Transverse colon (tissue), 4 donors: ENCODE results near the gene GRAMD2B. TPM values are rescaled to one million over a fixed set of nuclear protein-coding genes. Genes with fewer than 3 reads are reported as not detected.
"Not testable (repeated sequence)": the region's sequence is repeated elsewhere in the genome, so short reads cannot be mapped to it uniquely, and the experiment has no call there.

Source experiments
- DNase-seq: peaks from one replicate; pipeline ENCODE4 v3.0.0-alpha.2; 2019
- H3K27ac ChIP-seq, 4 donors: fragments of 200-600 bp; sonication (generic); 2 replicates each; pipeline ENCODE4 v1.5.1; 2016 to 2018; ENCODE audit warnings: inconsistent platforms in 4 of 4
- H3K27me3 ChIP-seq: fragments of 200-600 bp; sonication (generic); 2 replicates; pipeline ENCODE4 v1.5.1; 2017; ENCODE audit warnings: inconsistent platforms
- H3K36me3 ChIP-seq, 4 donors: fragments of 200-600 bp; sonication (generic); 2 replicates each; pipeline ENCODE4 v1.5.1; 2017 to 2019; ENCODE audit warnings: inconsistent platforms in 4 of 4
- H3K4me1 ChIP-seq, 4 donors: fragments of 200-600 bp; sonication (generic); 2 replicates each; pipeline ENCODE4 v1.5.1; 2017 to 2020; ENCODE audit warnings: inconsistent platforms in 4 of 4
- H3K4me3 ChIP-seq, 4 donors: fragments of 200-600 bp; sonication (generic); 1 replicate in 1 of 4; 2 replicates in 3 of 4; pipeline versions ENCODE4 v1.5.1 to v1.6.1; 2017 to 2019; ENCODE audit warnings: inconsistent platforms in 4 of 4
- H3K9me3 ChIP-seq, 2 donors: fragments of 200-600 bp; sonication (generic); 2 replicates each; pipeline ENCODE4 v1.5.1; 2017 to 2019; ENCODE audit warnings: inconsistent platforms in 2 of 2
- EP300 ChIP-seq: sonication (generic); formaldehyde crosslinking; IDR thresholded peaks from one replicate; pipeline ENCODE4 v1.6.1; 2017; ENCODE audit warnings: antibody characterized with exemption, low read depth
- POLR2A ChIP-seq: fragments of 450-650 bp; IDR thresholded peaks from one replicate; pipeline ENCODE4 v1.6.1; 2016; ENCODE audit warnings: antibody characterized with exemption, mild to moderate bottlenecking, moderate library complexity
- POLR2AphosphoS5 ChIP-seq, 3 donors: sonication (generic); formaldehyde crosslinking; IDR thresholded peaks; one replicate each; pipeline ENCODE4 v1.6.1; 2016; ENCODE audit warnings: antibody characterized with exemption in 3 of 3
- WGBS, 2 donors: methylation state at CpG; one replicate each; pipeline ENCODE4 v1.1.5; 2018; ENCODE audit warnings: low coverage in 1 of 2; 5-methylcytosine and 5-hydroxymethylcytosine counted together
- in situ Hi-C, 4 donors: fragments of 200-750 bp; cut with MboI; loops; one replicate each; pipeline versions ENCODE4 v1.15.0 to v1.15.1; 2017; ENCODE audit warnings: low sequenced_read_pairs in 3 of 4, low pct_ligation_motif_present in 1 of 4, low pct_unique_long_range_greater_than_20kb in 1 of 4
- intact Hi-C: fragments of 100-400 bp; cut with DNase I; formaldehyde crosslinking; loops from one replicate; pipeline ENCODE4 v1.15.1; 2023; ENCODE audit warnings: low total_unique reads
- total RNA-seq, 4 donors: library from RNA; depleted of rRNA; stranded (reverse); fragments of >200 nt; gene quantifications; one replicate each; pipeline ENCODE4 v1.1.0, GENCODE V29; 2016
- TF ChIP-seq, protein P1 (sequence below), 5 experiments: fragments of 200-600 bp in 3 of 5; fragments of 450-650 bp in 2 of 5; sonication (generic) in 3 of 5; IDR thresholded peaks; 1 replicate in 2 of 5; 2 replicates in 3 of 5; pipeline ENCODE4 v1.5.1; 2016 to 2017; ENCODE audit warnings: antibody characterized with exemption in 5 of 5, inconsistent platforms in 3 of 5, mild to moderate bottlenecking in 2 of 5, moderate library complexity in 1 of 5

Gene GRAMD2B
- total RNA-seq, 4 donors from 2014 or later = 93.9 to 191 (median 161) TPM

- 88 to 95% methylated on average over 4 of the region's 4 CpGs for WGBS, 2 donors
Measured at GRCh38 chr5:126395605-126396004, 27.6 kb upstream of the GRAMD2B start.

DNA sequence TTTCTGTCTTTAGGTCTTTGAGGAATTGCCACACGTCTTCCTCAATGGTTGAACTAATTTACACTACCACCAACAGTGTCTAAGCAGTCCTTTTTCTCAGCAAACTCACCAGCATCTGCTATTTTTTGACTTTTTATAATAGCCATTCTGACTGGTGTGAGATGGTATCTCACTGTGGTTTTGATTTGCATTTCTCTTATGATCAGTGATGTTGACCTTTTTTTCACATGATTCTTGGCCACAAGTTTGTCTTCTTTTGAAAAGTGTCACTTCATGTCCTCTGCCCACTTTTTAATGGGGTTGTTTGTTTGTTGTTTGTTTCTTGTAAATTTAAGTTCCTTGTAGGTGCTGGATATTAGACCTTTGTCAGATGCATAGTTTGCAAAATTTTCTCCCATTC is 26.5 kb upstream of the GRAMD2B start:
- H3K4me3 ChIP-seq, in situ Hi-C loops, H3K27ac ChIP-seq, DNase-seq, intact Hi-C loops, H3K4me1 ChIP-seq, H3K27me3 ChIP-seq: not testable (repeated sequence)
- Histone ChIP-seq H3K9me3 (peaks cover 21 to 22% of the 10 kb centered on the region in 2 donors), H3K36me3 (peaks cover 0 to 14% (median 4%) of the 10 kb centered on the region in 4 donors)
- WGBS, 2 donors = 82 to 87% methylated on average over 1 of the region's 1 CpG

More at GRCh38 chr5:126395605-126396004, 27.6 kb upstream of the GRAMD2B start:
- Histone ChIP-seq H3K4me3 (no peak overlapping the region), H3K4me1 (peaks cover 0 to 7% (median 2%) of the 10 kb centered on the region in 4 donors), H3K9me3 (peaks cover 10 to 11% of the 10 kb centered on the region in 2 donors), H3K27me3 (no peaks in the 10 kb centered on the region), H3K27ac (no peak overlapping the region), H3K36me3 (peaks cover 0 to 10% (median 0%) of the 10 kb centered on the region in 4 donors)
- DNase-seq = no peak
- intact Hi-C loops (no loop called here), in situ Hi-C loops (no loop called here)
- TF ChIP-seq POLR2AphosphoS5 (IDR thresholded peaks at IDR 0.05) (no peak), POLR2A (no peak), EP300 (no peak)
- TF ChIP-seq, protein P1, sequence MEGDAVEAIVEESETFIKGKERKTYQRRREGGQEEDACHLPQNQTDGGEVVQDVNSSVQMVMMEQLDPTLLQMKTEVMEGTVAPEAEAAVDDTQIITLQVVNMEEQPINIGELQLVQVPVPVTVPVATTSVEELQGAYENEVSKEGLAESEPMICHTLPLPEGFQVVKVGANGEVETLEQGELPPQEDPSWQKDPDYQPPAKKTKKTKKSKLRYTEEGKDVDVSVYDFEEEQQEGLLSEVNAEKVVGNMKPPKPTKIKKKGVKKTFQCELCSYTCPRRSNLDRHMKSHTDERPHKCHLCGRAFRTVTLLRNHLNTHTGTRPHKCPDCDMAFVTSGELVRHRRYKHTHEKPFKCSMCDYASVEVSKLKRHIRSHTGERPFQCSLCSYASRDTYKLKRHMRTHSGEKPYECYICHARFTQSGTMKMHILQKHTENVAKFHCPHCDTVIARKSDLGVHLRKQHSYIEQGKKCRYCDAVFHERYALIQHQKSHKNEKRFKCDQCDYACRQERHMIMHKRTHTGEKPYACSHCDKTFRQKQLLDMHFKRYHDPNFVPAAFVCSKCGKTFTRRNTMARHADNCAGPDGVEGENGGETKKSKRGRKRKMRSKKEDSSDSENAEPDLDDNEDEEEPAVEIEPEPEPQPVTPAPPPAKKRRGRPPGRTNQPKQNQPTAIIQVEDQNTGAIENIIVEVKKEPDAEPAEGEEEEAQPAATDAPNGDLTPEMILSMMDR (IDR thresholded peaks at IDR 0.05) = no peak

DNA sequence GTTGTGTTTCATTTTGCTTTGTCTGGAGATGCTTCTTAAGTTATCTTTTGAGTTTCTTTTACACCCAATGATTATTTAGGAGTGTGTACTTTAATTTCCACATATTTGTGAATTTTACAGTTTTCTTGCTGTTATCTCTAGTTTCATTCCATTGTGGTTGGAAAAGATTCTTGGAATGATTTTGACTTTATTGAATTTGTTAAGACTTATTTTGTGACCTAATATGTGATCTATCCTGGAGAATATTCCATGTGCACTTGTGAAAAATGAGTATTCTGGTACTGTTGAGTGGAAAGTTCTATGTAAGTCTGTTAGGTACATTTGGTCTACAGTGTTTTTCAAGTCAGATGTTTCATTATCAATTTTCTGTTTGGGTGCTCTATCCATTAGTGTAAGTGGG is 24.4 kb upstream of the GRAMD2B start:
- TF ChIP-seq POLR2AphosphoS5 (IDR thresholded peaks at IDR 0.05) (no peak), EP300 (no peak), POLR2A (no peak)
- TF ChIP-seq, protein P1 (IDR thresholded peaks at IDR 0.05) = no peak
- H3K36me3 ChIP-seq = peaks cover 0 to 14% (median 4%) of the 10 kb centered on the region in 4 donors
- no peak for DNase-seq

GRCh38 chr5:126400621-126401251 is 22.5 kb upstream of the GRAMD2B start:
- intact Hi-C loops = no loop called here
- Histone ChIP-seq H3K27me3 (no peaks in the 10 kb centered on the region), H3K4me1 (peaks cover 0 to 5% (median 2%) of the 10 kb centered on the region in 4 donors), H3K27ac (no peak overlapping the region), H3K9me3 (peaks cover 22% of the 10 kb centered on the region in 2 donors), H3K36me3 (peaks cover 0 to 14% (median 4%) of the 10 kb centered on the region in 4 donors), H3K4me3 (no peak overlapping the region)
- TF ChIP-seq POLR2AphosphoS5 (IDR thresholded peaks at IDR 0.05) (no peak), EP300 (no peak), POLR2A (no peak)
- TF ChIP-seq, protein P1 (IDR thresholded peaks at IDR 0.05) = no peak
- in situ Hi-C loops = no loop called here
- WGBS, 2 donors = 86 to 95% methylated on average over 3 of the region's 3 CpGs
- no peak for DNase-seq

More for the DNA sequence above, 24.4 kb upstream of the GRAMD2B start:
- no peak overlapping the region for H3K4me3 ChIP-seq
- H3K9me3 ChIP-seq = peaks cover 22% of the 10 kb centered on the region in 2 donors
- intact Hi-C loops = no loop called here
- peaks cover 0 to under 1% (median 0%) of the 10 kb centered on the region in 4 donors for H3K4me1 ChIP-seq
- H3K27me3 ChIP-seq = no peaks in the 10 kb centered on the region
- H3K27ac ChIP-seq = no peak overlapping the region
- in situ Hi-C loops = no loop called here
